ENCODE measurements around the gene CNTNAP3.
"Not testable (repeated sequence)": the region's sequence is repeated elsewhere in the genome, so short reads cannot be mapped to it uniquely, and the experiment has no call there.

CNTNAP3 gene

GRCh38 chr9:39054453-39054852 is 233.5 kb downstream of the CNTNAP3 start:
- H3K9me3 ChIP-seq (replicated peaks; ENCODE audit: low read length); H3K9ac ChIP-seq (ENCODE audit: low read depth, low read length); H3K27me3 ChIP-seq (ENCODE audit: control insufficient read depth, insufficient read depth, low read length); H3K4me3 ChIP-seq (ENCODE audit: low read length); H3K4me1 ChIP-seq (ENCODE audit: control insufficient read depth, insufficient read depth, low read length); H3K4me2 ChIP-seq (ENCODE audit: low read length); H3K36me3 ChIP-seq (ENCODE audit: insufficient read depth, low read length): not testable (repeated sequence)

GRCh38 chr9:39046833-39047232 is 241.1 kb downstream of the CNTNAP3 start:
- not testable (repeated sequence) for H3K9me3 ChIP-seq (replicated peaks; ENCODE audit: low read length); H3K4me2 ChIP-seq (ENCODE audit: low read length); H3K4me3 ChIP-seq (ENCODE audit: low read length); H3K27me3 ChIP-seq (ENCODE audit: control insufficient read depth, insufficient read depth, low read length); H3K9ac ChIP-seq (ENCODE audit: low read depth, low read length); H3K4me1 ChIP-seq (ENCODE audit: control insufficient read depth, insufficient read depth, low read length); H3K36me3 ChIP-seq (ENCODE audit: insufficient read depth, low read length)

GRCh38 chr9:39042352-39042803 is 245.6 kb downstream of the CNTNAP3 start:
- not testable (repeated sequence) for H3K9me3 ChIP-seq (replicated peaks; ENCODE audit: low read length); H3K36me3 ChIP-seq (ENCODE audit: insufficient read depth, low read length); H3K9ac ChIP-seq (ENCODE audit: low read depth, low read length); H3K4me1 ChIP-seq (ENCODE audit: control insufficient read depth, insufficient read depth, low read length); H3K4me2 ChIP-seq (ENCODE audit: low read length); H3K4me3 ChIP-seq (ENCODE audit: low read length); H3K27me3 ChIP-seq (ENCODE audit: control insufficient read depth, insufficient read depth, low read length)

- not testable (repeated sequence) for H3K4me1 ChIP-seq (ENCODE audit: control insufficient read depth, insufficient read depth, low read length); H3K4me2 ChIP-seq (ENCODE audit: low read length); H3K4me3 ChIP-seq (ENCODE audit: low read length); H3K36me3 ChIP-seq (ENCODE audit: insufficient read depth, low read length); H3K9ac ChIP-seq (ENCODE audit: low read depth, low read length); H3K9me3 ChIP-seq (replicated peaks; ENCODE audit: low read length); H3K27me3 ChIP-seq (ENCODE audit: control insufficient read depth, insufficient read depth, low read length)
These were observed 246.2 kb downstream of the CNTNAP3 start for GRCh38 chr9:39041774-39042173.

- not testable (repeated sequence) for H3K9ac ChIP-seq (ENCODE audit: low read depth, low read length); H3K9me3 ChIP-seq (replicated peaks; ENCODE audit: low read length)
These were observed 248.8 kb downstream of the CNTNAP3 start for GRCh38 chr9:39039148-39039547.

GRCh38 chr9:39038221-39038620 is 249.7 kb downstream of the CNTNAP3 start:
- H3K9ac ChIP-seq (ENCODE audit: low read depth, low read length); H3K4me1 ChIP-seq (ENCODE audit: control insufficient read depth, insufficient read depth, low read length); H3K4me3 ChIP-seq (ENCODE audit: low read length); H3K36me3 ChIP-seq (ENCODE audit: insufficient read depth, low read length); H3K4me2 ChIP-seq (ENCODE audit: low read length); H3K9me3 ChIP-seq (replicated peaks; ENCODE audit: low read length); H3K27me3 ChIP-seq (ENCODE audit: control insufficient read depth, insufficient read depth, low read length): not testable (repeated sequence)

More at GRCh38 chr9:39039148-39039547, 248.8 kb downstream of the CNTNAP3 start:
- not testable (repeated sequence) for H3K4me2 ChIP-seq (ENCODE audit: low read length); H3K4me3 ChIP-seq (ENCODE audit: low read length); H3K4me1 ChIP-seq (ENCODE audit: control insufficient read depth, insufficient read depth, low read length); H3K27me3 ChIP-seq (ENCODE audit: control insufficient read depth, insufficient read depth, low read length); H3K36me3 ChIP-seq (ENCODE audit: insufficient read depth, low read length)

GRCh38 chr9:39033849-39034248 is 254.1 kb downstream of the CNTNAP3 start:
- not testable (repeated sequence) for H3K9me3 ChIP-seq (replicated peaks; ENCODE audit: low read length); H3K4me3 ChIP-seq (ENCODE audit: low read length); H3K4me1 ChIP-seq (ENCODE audit: control insufficient read depth, insufficient read depth, low read length); H3K4me2 ChIP-seq (ENCODE audit: low read length); H3K9ac ChIP-seq (ENCODE audit: low read depth, low read length); H3K27me3 ChIP-seq (ENCODE audit: control insufficient read depth, insufficient read depth, low read length); H3K36me3 ChIP-seq (ENCODE audit: insufficient read depth, low read length)

GRCh38 chr9:39030204-39031019 is 257.6 kb downstream of the CNTNAP3 start:
- not testable (repeated sequence) for H3K9ac ChIP-seq (ENCODE audit: low read depth, low read length); H3K4me2 ChIP-seq (ENCODE audit: low read length); H3K36me3 ChIP-seq (ENCODE audit: insufficient read depth, low read length); H3K27me3 ChIP-seq (ENCODE audit: control insufficient read depth, insufficient read depth, low read length); H3K4me3 ChIP-seq (ENCODE audit: low read length); H3K9me3 ChIP-seq (replicated peaks; ENCODE audit: low read length); H3K4me1 ChIP-seq (ENCODE audit: control insufficient read depth, insufficient read depth, low read length)

GRCh38 chr9:39028855-39029254 is 259.1 kb downstream of the CNTNAP3 start:
- not testable (repeated sequence) for H3K4me1 ChIP-seq (ENCODE audit: control insufficient read depth, insufficient read depth, low read length); H3K36me3 ChIP-seq (ENCODE audit: insufficient read depth, low read length)

GRCh38 chr9:39028168-39028567 is 259.8 kb downstream of the CNTNAP3 start:
- H3K27me3 ChIP-seq (ENCODE audit: control insufficient read depth, insufficient read depth, low read length); H3K9ac ChIP-seq (ENCODE audit: low read depth, low read length); H3K4me2 ChIP-seq (ENCODE audit: low read length); H3K4me1 ChIP-seq (ENCODE audit: control insufficient read depth, insufficient read depth, low read length); H3K4me3 ChIP-seq (ENCODE audit: low read length); H3K9me3 ChIP-seq (replicated peaks; ENCODE audit: low read length); H3K36me3 ChIP-seq (ENCODE audit: insufficient read depth, low read length): not testable (repeated sequence)

More at GRCh38 chr9:39028855-39029254, 259.1 kb downstream of the CNTNAP3 start:
- not testable (repeated sequence) for H3K9ac ChIP-seq (ENCODE audit: low read depth, low read length); H3K4me3 ChIP-seq (ENCODE audit: low read length); H3K9me3 ChIP-seq (replicated peaks; ENCODE audit: low read length); H3K27me3 ChIP-seq (ENCODE audit: control insufficient read depth, insufficient read depth, low read length); H3K4me2 ChIP-seq (ENCODE audit: low read length)

- H3K36me3 ChIP-seq (ENCODE audit: insufficient read depth, low read length); H3K4me3 ChIP-seq (ENCODE audit: low read length); H3K9ac ChIP-seq (ENCODE audit: low read depth, low read length); H3K27me3 ChIP-seq (ENCODE audit: control insufficient read depth, insufficient read depth, low read length); H3K9me3 ChIP-seq (replicated peaks; ENCODE audit: low read length); H3K4me2 ChIP-seq (ENCODE audit: low read length); H3K4me1 ChIP-seq (ENCODE audit: control insufficient read depth, insufficient read depth, low read length): not testable (repeated sequence)
These were observed 261.9 kb downstream of the CNTNAP3 start for GRCh38 chr9:39025911-39026588.

Data from skeletal muscle satellite cell (primary cell).